Uterus (tissue), 4 donors: ENCODE measurements around the gene ZC3H11A. TPM values are rescaled to one million over a fixed set of nuclear protein-coding genes. Genes with fewer than 3 reads are reported as not detected.

ENCODE experiments used
- DNase-seq, 2 donors: peaks; one replicate each; pipeline ENCODE4 v3.0.0-alpha.2; 2019 to 2020
- H3K27ac ChIP-seq, 2 donors: fragments of 200-600 bp; sonication (generic); 1 replicate in 1 of 2; 2 replicates in 1 of 2; pipeline ENCODE4 v1.5.1; 2016 to 2018
- H3K27me3 ChIP-seq, 2 donors: fragments of 200-600 bp; sonication (generic); one replicate each; pipeline ENCODE4 v1.5.1; 2018 to 2019; ENCODE audit warnings: control low read depth in 1 of 2
- H3K36me3 ChIP-seq, 2 donors: fragments of 200-600 bp; sonication (generic); one replicate each; pipeline ENCODE4 v1.5.1; 2019; ENCODE audit warnings: control low read depth in 1 of 2
- H3K4me1 ChIP-seq, 2 donors: fragments of 200-600 bp; sonication (generic); one replicate each; pipeline ENCODE4 v1.5.1; 2018 to 2019; ENCODE audit warnings: control low read depth in 1 of 2
- H3K4me3 ChIP-seq, 2 donors: fragments of 200-600 bp; sonication (generic); 1 replicate in 1 of 2; 2 replicates in 1 of 2; pipeline ENCODE4 v1.5.1; 2018 to 2019; ENCODE audit warnings: mild to moderate bottlenecking in 1 of 2
- H3K9me3 ChIP-seq, 2 donors: fragments of 200-600 bp; sonication (generic); one replicate each; pipeline ENCODE4 v1.5.1; 2019; ENCODE audit warnings: control low read depth in 1 of 2
- POLR2A ChIP-seq, 2 donors: fragments of 450-650 bp; IDR thresholded peaks; one replicate each; pipeline ENCODE4 v1.6.1; 2016; ENCODE audit warnings: antibody characterized with exemption in 2 of 2, mild to moderate bottlenecking in 1 of 2, moderate library complexity in 1 of 2
- intact Hi-C: fragments of 100-400 bp; cut with DNase I; formaldehyde crosslinking; loops from one replicate; pipeline ENCODE4 v1.15.1; 2023; ENCODE audit warnings: low total_unique reads
- total RNA-seq, 4 donors: library from RNA; depleted of rRNA in 3 of 4; stranded (reverse); fragments of >200 nt in 3 of 4; gene quantifications; one replicate each; pipeline versions ENCODE4 v1.1.0 to v1.2.4, GENCODE V29; 2014 to 2023
- TF ChIP-seq, protein P1 (sequence below), 4 experiments: fragments of 200-600 bp in 2 of 4; fragments of 450-650 bp in 2 of 4; sonication (generic) in 2 of 4; IDR thresholded peaks; one replicate each; pipeline ENCODE4 v1.5.1; 2016 to 2019; ENCODE audit warnings: antibody characterized with exemption in 4 of 4, mild to moderate bottlenecking in 2 of 4, moderate library complexity in 1 of 4
- donor health status: DM: yes; HTN: yes; CAD: no.

ZC3H11A gene
- total RNA-seq, 4 donors from 2014 or later: 60.9 to 179 (median 87.1) TPM

DNA sequence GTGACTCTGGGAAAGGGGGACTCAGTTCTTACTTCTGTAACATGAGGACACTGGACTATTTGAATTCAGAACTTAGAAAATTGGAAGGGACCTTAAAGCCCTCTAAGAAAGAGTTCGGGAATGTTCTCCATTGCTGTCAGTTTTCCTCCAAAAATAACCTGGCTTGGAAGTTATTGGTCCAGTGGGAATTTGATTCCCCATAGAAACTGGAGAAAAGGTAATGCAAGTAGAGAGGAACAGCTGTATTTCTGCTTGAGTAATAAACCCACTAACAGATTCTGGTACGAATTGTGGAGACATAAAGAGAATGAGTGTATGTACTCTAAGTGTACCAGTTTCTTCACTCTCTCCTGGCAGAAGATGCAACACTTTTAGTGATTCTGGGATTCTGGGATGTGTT, 1.8 kb downstream of the ZC3H11A start:
- no peak for TF ChIP-seq POLR2A (IDR thresholded peaks at IDR 0.05)
- TF ChIP-seq, protein P1, sequence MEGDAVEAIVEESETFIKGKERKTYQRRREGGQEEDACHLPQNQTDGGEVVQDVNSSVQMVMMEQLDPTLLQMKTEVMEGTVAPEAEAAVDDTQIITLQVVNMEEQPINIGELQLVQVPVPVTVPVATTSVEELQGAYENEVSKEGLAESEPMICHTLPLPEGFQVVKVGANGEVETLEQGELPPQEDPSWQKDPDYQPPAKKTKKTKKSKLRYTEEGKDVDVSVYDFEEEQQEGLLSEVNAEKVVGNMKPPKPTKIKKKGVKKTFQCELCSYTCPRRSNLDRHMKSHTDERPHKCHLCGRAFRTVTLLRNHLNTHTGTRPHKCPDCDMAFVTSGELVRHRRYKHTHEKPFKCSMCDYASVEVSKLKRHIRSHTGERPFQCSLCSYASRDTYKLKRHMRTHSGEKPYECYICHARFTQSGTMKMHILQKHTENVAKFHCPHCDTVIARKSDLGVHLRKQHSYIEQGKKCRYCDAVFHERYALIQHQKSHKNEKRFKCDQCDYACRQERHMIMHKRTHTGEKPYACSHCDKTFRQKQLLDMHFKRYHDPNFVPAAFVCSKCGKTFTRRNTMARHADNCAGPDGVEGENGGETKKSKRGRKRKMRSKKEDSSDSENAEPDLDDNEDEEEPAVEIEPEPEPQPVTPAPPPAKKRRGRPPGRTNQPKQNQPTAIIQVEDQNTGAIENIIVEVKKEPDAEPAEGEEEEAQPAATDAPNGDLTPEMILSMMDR (IDR thresholded peaks at IDR 0.05): no peak
- H3K9me3 ChIP-seq: no peaks in the 10 kb centered on the region
- intact Hi-C loops: no loop called here
- peaks cover 8 to 12% of the 10 kb centered on the region in 2 donors for H3K4me1 ChIP-seq
- H3K27me3 ChIP-seq: no peaks in the 10 kb centered on the region
- H3K4me3 ChIP-seq: peak overlapping the region in 1 of 2 donors; percentile 63
- H3K36me3 ChIP-seq: no peaks in the 10 kb centered on the region
- no peak for DNase-seq
- H3K27ac ChIP-seq: peak overlapping the region; percentile 93 to 97

DNA sequence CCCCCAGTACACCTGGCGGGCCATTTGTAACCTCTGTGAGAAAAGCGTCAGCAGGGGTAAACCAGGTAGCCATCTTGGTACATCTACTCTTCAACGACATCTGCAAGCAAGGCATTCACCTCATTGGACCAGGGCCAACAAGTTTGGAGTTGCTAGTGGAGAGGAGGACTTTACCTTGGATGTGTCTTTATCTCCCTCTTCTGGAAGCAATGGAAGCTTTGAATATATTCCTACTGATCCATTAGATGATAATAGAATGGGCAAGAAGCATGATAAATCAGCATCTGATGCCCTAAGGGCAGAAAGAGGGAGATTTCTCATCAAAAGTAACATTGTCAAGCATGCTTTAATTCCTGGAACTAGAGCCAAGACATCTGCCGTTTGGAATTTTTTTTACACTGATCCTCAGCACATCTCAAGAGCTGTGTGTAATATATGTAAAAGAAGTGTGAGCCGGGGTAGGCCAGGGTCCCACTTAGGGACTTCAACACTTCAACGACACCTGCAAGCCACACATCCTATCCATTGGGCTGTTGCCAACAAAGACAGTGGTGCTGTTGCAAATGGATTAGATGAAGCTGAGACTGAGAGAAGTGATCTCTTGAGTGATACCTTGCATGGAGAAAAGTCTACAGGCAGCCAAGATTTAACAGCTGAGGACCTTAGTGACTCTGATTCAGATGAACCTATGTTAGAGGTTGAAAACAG, 2.7 kb downstream of the ZC3H11A start:
- H3K27ac ChIP-seq: no peak overlapping the region
- intact Hi-C loops: no loop called here

DNA sequence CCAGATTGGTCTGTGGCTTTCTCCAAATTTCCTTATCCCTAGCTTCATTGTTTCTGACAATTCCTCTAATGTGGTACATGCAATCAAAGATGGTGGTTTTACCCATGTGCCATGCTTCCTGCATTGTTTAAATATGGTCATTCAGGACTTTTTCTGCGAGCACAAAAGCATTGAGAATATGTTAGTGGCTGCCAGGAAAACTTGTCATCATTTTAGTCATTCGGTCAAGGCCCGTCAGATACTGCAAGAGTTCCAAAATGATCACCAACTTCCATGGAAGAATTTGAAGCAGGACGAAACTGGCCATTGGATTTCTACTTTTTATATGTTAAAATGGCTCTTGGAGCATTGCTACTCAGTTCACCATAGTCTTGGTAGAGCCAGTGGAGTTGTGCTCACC, 3.7 kb downstream of the ZC3H11A start:
- no peak for DNase-seq
- H3K36me3 ChIP-seq: no peaks in the 10 kb centered on the region
- intact Hi-C loops: no loop called here
- peaks cover 8 to 12% of the 10 kb centered on the region in 2 donors for H3K4me1 ChIP-seq
- no peak for TF ChIP-seq POLR2A (IDR thresholded peaks at IDR 0.05)
- TF ChIP-seq, protein P1 (IDR thresholded peaks at IDR 0.05): no peak
- no peak overlapping the region for H3K27ac ChIP-seq
- H3K4me3 ChIP-seq: no peak overlapping the region
- H3K9me3 ChIP-seq: no peaks in the 10 kb centered on the region
- no peaks in the 10 kb centered on the region for H3K27me3 ChIP-seq

More for the DNA sequence above, 2.7 kb downstream of the ZC3H11A start:
- no peak for TF ChIP-seq POLR2A (IDR thresholded peaks at IDR 0.05)
- TF ChIP-seq, protein P1 (IDR thresholded peaks at IDR 0.05): no peak
- Histone ChIP-seq H3K4me1 (peaks cover 8 to 12% of the 10 kb centered on the region in 2 donors), H3K9me3 (no peaks in the 10 kb centered on the region), H3K27me3 (no peaks in the 10 kb centered on the region), H3K36me3 (no peaks in the 10 kb centered on the region), H3K4me3 (no peak overlapping the region)
- DNase-seq: peak in 1 of 2 donors; percentile 38

DNA sequence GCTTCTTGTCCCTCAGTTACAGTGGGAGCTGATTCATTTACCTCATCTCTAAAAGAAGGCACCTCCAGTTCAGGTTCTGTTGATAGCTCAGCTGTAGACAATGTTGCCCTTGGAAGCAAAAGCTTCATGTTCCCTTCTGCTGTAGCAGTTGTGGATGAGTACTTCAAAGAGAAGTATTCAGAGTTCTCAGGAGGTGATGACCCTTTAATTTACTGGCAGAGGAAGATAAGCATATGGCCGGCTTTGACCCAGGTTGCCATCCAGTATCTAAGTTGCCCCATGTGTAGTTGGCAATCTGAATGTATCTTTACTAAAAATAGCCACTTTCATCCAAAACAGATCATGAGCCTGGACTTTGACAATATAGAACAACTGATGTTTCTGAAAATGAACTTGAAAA, 4.5 kb downstream of the ZC3H11A start:
- intact Hi-C loops: no loop called here
- DNase-seq: no peak
- no peaks in the 10 kb centered on the region for H3K36me3 ChIP-seq
- H3K9me3 ChIP-seq: no peaks in the 10 kb centered on the region
- no peak overlapping the region for H3K4me3 ChIP-seq
- H3K27me3 ChIP-seq: no peaks in the 10 kb centered on the region
- TF ChIP-seq, protein P1 (IDR thresholded peaks at IDR 0.05): no peak
- TF ChIP-seq POLR2A (IDR thresholded peaks at IDR 0.05): no peak
- peaks cover 8 to 12% of the 10 kb centered on the region in 2 donors for H3K4me1 ChIP-seq
- H3K27ac ChIP-seq: no peak overlapping the region

DNA sequence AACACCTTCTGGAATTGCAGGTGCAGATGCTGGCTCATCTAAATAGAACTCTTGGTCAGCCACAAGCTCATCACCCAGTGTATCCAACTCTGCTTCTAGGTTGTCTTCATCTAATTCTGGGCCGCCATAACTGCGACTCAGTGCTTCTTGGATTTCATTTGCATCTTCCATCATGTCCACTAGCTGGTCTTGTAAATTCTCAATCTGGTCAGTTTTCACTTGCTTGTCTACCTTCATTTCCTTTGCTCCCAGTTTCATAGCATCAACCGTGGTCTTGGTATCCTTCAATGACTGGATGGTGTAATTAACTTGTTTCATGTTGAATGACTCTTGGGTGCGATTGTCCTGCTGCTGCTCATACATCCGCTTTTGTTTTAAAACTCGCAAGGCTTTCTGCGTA, 10.3 kb downstream of the ZC3H11A start:
- TF ChIP-seq POLR2A (IDR thresholded peaks at IDR 0.05): no peak
- TF ChIP-seq, protein P1 (IDR thresholded peaks at IDR 0.05): no peak
- H3K4me3 ChIP-seq: no peak overlapping the region
- H3K4me1 ChIP-seq: peaks cover 5 to 16% of the 10 kb centered on the region in 2 donors
- no peaks in the 10 kb centered on the region for H3K36me3 ChIP-seq
- no peaks in the 10 kb centered on the region for H3K27me3 ChIP-seq
- H3K27ac ChIP-seq: no peak overlapping the region
- H3K9me3 ChIP-seq: no peaks in the 10 kb centered on the region
- no peak for DNase-seq
- intact Hi-C loops: no loop called here
